Right ventricle myocardium superior (tissue), 1 donor: ENCODE measurements around the gene DOCK3. TPM values are rescaled to one million over a fixed set of nuclear protein-coding genes. Genes with fewer than 3 reads are reported as not detected.
A peak's percentile ranks its signal among the peaks of the same experiment; 100 is the strongest.
"Not testable (repeated sequence)": the region's sequence is repeated elsewhere in the genome, so short reads cannot be mapped to it uniquely, and the experiment has no call there.

Experiments used
- ATAC-seq: fragments of 200-7000 bp; cut with Tn5 transposase; one replicate; pipeline ENCODE4 v1.9.1; 2020; ENCODE audit warnings: mild to moderate bottlenecking; ENCODE audit not compliant: poor library complexity
- DNase-seq: peaks from one replicate; pipeline ENCODE4 v3.0.0-alpha.2; 2020
- intact Hi-C: fragments of 100-400 bp; cut with DNase I; formaldehyde crosslinking; loops from one replicate; pipeline ENCODE4 v1.11.2; 2022
- total RNA-seq: library from RNA; stranded (reverse); fragmentation: NEBNext Ultra II Directional; extraction: Animal tissue kit (Norgen Biotek cat#: 25700); gene quantifications from one replicate; pipeline ENCODE4 v1.2.1, GENCODE V29; 2021
- donor health status: DM: no; HTN: yes; CAD: no; lungs with severe emphysema.

Gene DOCK3
- total RNA-seq, 1 donor from 2014 or later = 3.6 TPM

- DNase-seq, intact Hi-C loops: not testable (repeated sequence)
Observed at GRCh38 chr3:50665841-50666115, 8.9 kb upstream of the DOCK3 start.

GRCh38 chr3:50666837-50667236, 7.9 kb upstream of the DOCK3 start:
- intact Hi-C loops = no loop called here
- no peak for DNase-seq
- ATAC-seq = no peak

More at GRCh38 chr3:50665841-50666115, 8.9 kb upstream of the DOCK3 start:
- not testable (repeated sequence) for ATAC-seq

- ATAC-seq (peak; percentile 19), DNase-seq (no peak)
- intact Hi-C loops = no loop called here
Observed at GRCh38 chr3:50671331-50671730, 3.4 kb upstream of the DOCK3 start.

- intact Hi-C loops = no loop called here
- DNase-seq = no peak
- ATAC-seq = no peak
Observed at GRCh38 chr3:50672656-50673055, 2.1 kb upstream of the DOCK3 start.

- ATAC-seq = no peak
- intact Hi-C loops = no loop called here
- no peak for DNase-seq
Observed at GRCh38 chr3:50673931-50674330, 796 bp upstream of the DOCK3 start.

GRCh38 chr3:50675179-50676030, 678 bp downstream of the DOCK3 start:
- intact Hi-C loops = no loop called here
- ATAC-seq (peak; percentile 67), DNase-seq (peak; percentile 56)

GRCh38 chr3:50676031-50676705, 1.4 kb downstream of the DOCK3 start:
- no peak for DNase-seq
- ATAC-seq = no peak
- intact Hi-C loops = no loop called here

GRCh38 chr3:50687127-50687751, 12.5 kb downstream of the DOCK3 start:
- ATAC-seq (peak; percentile 83), DNase-seq (no peak)
- intact Hi-C loops = no loop called here

- peak; percentile 20 for ATAC-seq
- intact Hi-C loops = no loop called here
- no peak for DNase-seq
Observed at GRCh38 chr3:50687916-50688315, 13.2 kb downstream of the DOCK3 start.

GRCh38 chr3:50688602-50689001, 13.9 kb downstream of the DOCK3 start:
- DNase-seq, ATAC-seq, intact Hi-C loops: not testable (repeated sequence)

- intact Hi-C loops = no loop called here
- DNase-seq = no peak
- ATAC-seq = no peak
Observed at GRCh38 chr3:50689558-50689957, 14.8 kb downstream of the DOCK3 start.

GRCh38 chr3:50695031-50695430, 20.3 kb downstream of the DOCK3 start:
- ATAC-seq (no peak), DNase-seq (no peak)
- intact Hi-C loops = no loop called here

GRCh38 chr3:50696276-50696675, 21.5 kb downstream of the DOCK3 start:
- DNase-seq (no peak), ATAC-seq (no peak)

GRCh38 chr3:50698269-50698668, 23.5 kb downstream of the DOCK3 start:
- no peak for ATAC-seq

More at GRCh38 chr3:50696276-50696675, 21.5 kb downstream of the DOCK3 start:
- intact Hi-C loops = no loop called here

GRCh38 chr3:50708620-50709019, 33.9 kb downstream of the DOCK3 start:
- DNase-seq (no peak), ATAC-seq (no peak)
- intact Hi-C loops = no loop called here

More at GRCh38 chr3:50698269-50698668, 23.5 kb downstream of the DOCK3 start:
- intact Hi-C loops = no loop called here
- DNase-seq = no peak

GRCh38 chr3:50714946-50715345, 40.2 kb downstream of the DOCK3 start:
- ATAC-seq (no peak), DNase-seq (no peak)
- intact Hi-C loops = no loop called here

- intact Hi-C loops = no loop called here
Observed at GRCh38 chr3:50724831-50725230, 50.1 kb downstream of the DOCK3 start.

GRCh38 chr3:50734985-50735384, 60.3 kb downstream of the DOCK3 start:
- DNase-seq (no peak), ATAC-seq (no peak)
- intact Hi-C loops = no loop called here

More at GRCh38 chr3:50724831-50725230, 50.1 kb downstream of the DOCK3 start:
- DNase-seq (no peak), ATAC-seq (no peak)

- no peak for DNase-seq
- ATAC-seq = no peak
- intact Hi-C loops = no loop called here
Observed at GRCh38 chr3:50737193-50737905, 62.6 kb downstream of the DOCK3 start.
